Right atrium auricular region (tissue), 2 donors: ENCODE data around the gene VAMP8. TPM values are rescaled to one million over a fixed set of nuclear protein-coding genes. Genes with fewer than 3 reads are reported as not detected.

Experiments used
- DNase-seq: peaks from one replicate; pipeline ENCODE4 v3.0.0-alpha.2; 2019; ENCODE audit warnings: low spot score
- H3K27ac ChIP-seq, 2 donors: fragments of 200-600 bp; sonication (generic); 1 replicate in 1 of 2; 2 replicates in 1 of 2; pipeline ENCODE4 v1.5.1; 2016 to 2019
- H3K27me3 ChIP-seq, 2 donors: fragments of 200-600 bp; sonication (generic); one replicate each; pipeline versions ENCODE4 v1.5.1 to v1.6.0; 2017 to 2019
- H3K36me3 ChIP-seq: fragments of 200-600 bp; sonication (generic); one replicate; pipeline ENCODE4 v1.5.1; 2016
- H3K4me1 ChIP-seq, 2 donors: fragments of 200-600 bp; sonication (generic); one replicate each; pipeline versions ENCODE4 v1.5.1 to v1.6.0; 2017 to 2019
- H3K4me3 ChIP-seq, 2 donors: fragments of 200-600 bp; sonication (generic); 1 replicate in 1 of 2; 2 replicates in 1 of 2; pipeline ENCODE4 v1.5.1; 2017 to 2019; ENCODE audit warnings: mild to moderate bottlenecking in 1 of 2, moderate library complexity in 1 of 2
- H3K9me3 ChIP-seq, 2 donors: fragments of 200-600 bp; sonication (generic); one replicate each; pipeline ENCODE4 v1.5.1; 2019
- total RNA-seq, 2 donors: library from RNA; depleted of rRNA; stranded (reverse); fragments of >200 nt; gene quantifications; one replicate each; pipeline ENCODE4 v1.1.0, GENCODE V29; 2016
- TF ChIP-seq, protein P1 (sequence below), 2 donors: fragments of 200-600 bp; sonication (generic); IDR thresholded peaks; one replicate each; pipeline ENCODE4 v1.5.1; 2019; ENCODE audit warnings: antibody characterized with exemption in 2 of 2

Gene VAMP8
- total RNA-seq, result 10 to 100 TPM; 11.9 to 26.1 TPM

DNA sequence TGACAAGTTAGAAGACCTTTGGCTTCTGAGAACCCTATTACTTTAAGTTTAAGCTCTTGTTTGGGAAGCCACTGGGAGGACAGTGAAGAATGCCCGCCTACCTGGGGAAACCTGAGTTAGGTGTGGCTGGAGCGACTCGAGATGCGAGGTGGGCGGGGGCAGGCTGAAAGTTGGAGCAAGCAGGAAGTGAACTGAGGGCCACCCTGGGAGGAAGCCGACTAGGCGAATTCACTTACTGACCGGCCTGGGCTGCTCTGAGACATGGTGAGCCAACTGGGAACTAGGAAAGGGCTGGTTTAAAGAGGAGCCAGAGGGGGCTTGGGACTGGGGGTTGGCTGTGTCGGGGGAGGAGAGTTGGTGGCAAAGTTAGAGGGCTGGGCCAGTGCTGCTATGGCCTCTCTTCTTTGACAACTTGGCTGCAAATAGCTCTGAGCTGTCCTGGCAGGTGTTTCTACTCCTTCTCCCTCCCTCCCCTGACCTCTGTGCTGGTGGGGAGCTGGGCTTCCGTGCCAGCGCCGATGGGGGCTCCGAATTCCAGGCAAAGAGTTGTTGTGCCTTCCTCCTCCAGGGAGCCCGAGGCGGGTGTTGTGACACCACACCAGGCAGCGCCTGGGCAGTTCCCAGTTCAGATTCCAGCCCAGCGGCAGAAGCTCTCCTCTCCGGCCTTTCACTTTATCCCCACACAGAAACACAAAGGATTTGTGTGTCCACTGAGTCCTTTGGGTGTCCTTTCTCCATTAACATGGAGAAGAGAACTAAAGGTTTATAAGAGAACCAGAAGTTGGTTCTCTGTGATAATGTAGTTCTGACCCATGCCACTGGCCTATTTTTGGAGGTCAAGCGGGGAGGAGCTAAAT, at the start of gene VAMP8:
VAMP8 (plus strand) TSS at position 201 of the 857 bp plus-strand sequence; CDS start at position 262, 61 bp downstream.
- DNase-seq, result no peak
- peaks cover 0 to 32% of the 10 kb centered on the region in 2 donors for H3K4me1 ChIP-seq
- TF ChIP-seq, protein P1, sequence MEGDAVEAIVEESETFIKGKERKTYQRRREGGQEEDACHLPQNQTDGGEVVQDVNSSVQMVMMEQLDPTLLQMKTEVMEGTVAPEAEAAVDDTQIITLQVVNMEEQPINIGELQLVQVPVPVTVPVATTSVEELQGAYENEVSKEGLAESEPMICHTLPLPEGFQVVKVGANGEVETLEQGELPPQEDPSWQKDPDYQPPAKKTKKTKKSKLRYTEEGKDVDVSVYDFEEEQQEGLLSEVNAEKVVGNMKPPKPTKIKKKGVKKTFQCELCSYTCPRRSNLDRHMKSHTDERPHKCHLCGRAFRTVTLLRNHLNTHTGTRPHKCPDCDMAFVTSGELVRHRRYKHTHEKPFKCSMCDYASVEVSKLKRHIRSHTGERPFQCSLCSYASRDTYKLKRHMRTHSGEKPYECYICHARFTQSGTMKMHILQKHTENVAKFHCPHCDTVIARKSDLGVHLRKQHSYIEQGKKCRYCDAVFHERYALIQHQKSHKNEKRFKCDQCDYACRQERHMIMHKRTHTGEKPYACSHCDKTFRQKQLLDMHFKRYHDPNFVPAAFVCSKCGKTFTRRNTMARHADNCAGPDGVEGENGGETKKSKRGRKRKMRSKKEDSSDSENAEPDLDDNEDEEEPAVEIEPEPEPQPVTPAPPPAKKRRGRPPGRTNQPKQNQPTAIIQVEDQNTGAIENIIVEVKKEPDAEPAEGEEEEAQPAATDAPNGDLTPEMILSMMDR (IDR thresholded peaks at IDR 0.05), result no peak

DNA sequence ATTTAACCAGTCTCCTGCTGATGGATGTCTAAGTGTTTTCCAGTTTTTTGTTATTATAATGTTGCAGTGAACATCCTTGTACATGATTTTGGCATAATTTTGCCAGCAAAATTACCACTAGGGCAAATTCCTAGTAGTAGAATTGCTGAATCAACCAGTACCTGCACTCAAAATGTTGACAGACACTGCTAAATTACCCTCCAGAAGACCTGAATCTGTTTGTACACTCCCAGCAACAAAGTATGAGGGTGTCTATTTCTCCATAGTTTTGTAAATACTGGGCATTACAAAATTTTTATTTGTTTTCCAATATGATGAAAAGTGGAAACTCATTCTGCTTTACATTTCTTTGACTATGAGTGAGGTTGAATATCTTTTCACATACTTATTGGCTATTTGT, 49.6 kb upstream of the VAMP8 start:
- no peak for DNase-seq
- Histone ChIP-seq H3K4me3 (no peak overlapping the region), H3K27me3 (no peaks in the 10 kb centered on the region), H3K36me3 (no peaks in the 10 kb centered on the region), H3K9me3 (no peaks in the 10 kb centered on the region), H3K27ac (no peak overlapping the region), H3K4me1 (peaks cover 0 to 20% of the 10 kb centered on the region in 2 donors)
- TF ChIP-seq, protein P1 (IDR thresholded peaks at IDR 0.05), result no peak

More for the DNA sequence above, at the start of gene VAMP8:
- Histone ChIP-seq H3K9me3 (no peaks in the 10 kb centered on the region), H3K27me3 (no peaks in the 10 kb centered on the region), H3K4me3 (peak within 1 kb of the TSS in 1 of 2 donors; percentile 37), H3K27ac (peak within 1 kb of the TSS; percentile 80), H3K36me3 (no peaks in the 10 kb centered on the region)

DNA sequence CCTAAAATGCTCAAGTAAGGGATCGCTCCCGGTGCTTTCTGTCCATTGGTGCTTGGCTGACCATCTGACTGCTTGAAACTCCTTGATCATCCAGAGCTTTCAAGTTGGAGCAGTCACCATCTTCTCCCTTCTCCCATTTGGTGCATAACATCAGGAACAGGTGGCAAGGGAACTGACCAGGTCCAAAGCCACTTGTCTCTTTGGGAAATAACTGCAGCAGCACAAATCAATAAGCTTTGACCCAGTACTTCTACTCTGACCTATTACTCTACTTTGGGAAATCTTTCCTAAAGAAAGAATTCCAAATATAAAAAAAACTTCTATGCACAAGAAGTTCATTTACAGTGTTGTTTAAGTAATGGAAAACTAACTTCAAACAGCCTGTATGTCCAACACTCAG, 49.0 kb upstream of the VAMP8 start:
- DNase-seq, result no peak
- Histone ChIP-seq H3K9me3 (no peaks in the 10 kb centered on the region), H3K36me3 (no peaks in the 10 kb centered on the region), H3K27ac (no peak overlapping the region), H3K4me1 (peaks cover 0 to 20% of the 10 kb centered on the region in 2 donors), H3K27me3 (no peaks in the 10 kb centered on the region), H3K4me3 (no peak overlapping the region)
- TF ChIP-seq, protein P1 (IDR thresholded peaks at IDR 0.05), result no peak

DNA sequence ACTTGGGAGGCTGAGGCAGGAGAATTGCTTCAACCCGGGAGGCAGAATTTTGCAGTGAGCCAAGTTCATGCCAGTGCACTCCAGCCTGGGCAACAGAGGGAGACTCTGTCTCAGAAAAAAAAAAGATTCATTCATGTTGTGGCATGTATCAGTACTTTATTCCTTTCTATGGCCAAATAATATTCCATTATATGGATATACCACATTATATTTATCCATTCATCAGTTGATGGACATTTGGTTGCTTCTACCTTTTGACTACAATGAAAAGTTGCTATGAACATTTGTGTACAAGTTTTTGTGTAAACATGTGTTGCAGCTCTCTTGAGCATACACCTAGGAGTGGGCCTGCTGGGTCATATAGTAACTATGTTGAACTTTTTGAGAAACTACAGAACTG, 47.6 kb upstream of the VAMP8 start:
- H3K27me3 ChIP-seq, result no peaks in the 10 kb centered on the region
- no peak overlapping the region for H3K4me3 ChIP-seq
- H3K36me3 ChIP-seq, result no peaks in the 10 kb centered on the region
- TF ChIP-seq, protein P1 (IDR thresholded peaks at IDR 0.05), result no peak
- H3K9me3 ChIP-seq, result no peaks in the 10 kb centered on the region
- H3K4me1 ChIP-seq, result peaks cover 0 to 7% of the 10 kb centered on the region in 2 donors
- no peak overlapping the region for H3K27ac ChIP-seq
- DNase-seq, result no peak

DNA sequence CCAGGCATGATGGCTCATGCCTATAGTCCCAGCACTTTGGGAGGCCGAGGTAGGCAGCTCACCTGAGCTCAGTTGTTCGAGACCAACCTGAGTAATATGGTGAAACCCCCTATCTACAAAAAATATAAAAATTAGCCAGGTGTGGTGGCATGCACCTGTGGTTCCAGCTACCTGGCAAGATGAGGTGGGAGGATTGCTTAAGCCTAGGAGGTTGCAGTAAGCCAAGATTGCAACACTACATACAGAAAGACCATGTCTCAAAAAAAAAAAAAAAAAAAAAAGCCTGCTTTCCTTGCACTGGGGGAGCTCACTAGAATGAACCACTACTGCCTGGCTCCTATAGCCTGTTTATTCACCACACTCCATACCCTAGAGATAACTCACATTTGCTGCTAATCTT, 45.8 kb upstream of the VAMP8 start:
- Histone ChIP-seq H3K27me3 (no peaks in the 10 kb centered on the region), H3K27ac (no peak overlapping the region), H3K9me3 (no peaks in the 10 kb centered on the region), H3K36me3 (no peaks in the 10 kb centered on the region), H3K4me3 (no peak overlapping the region), H3K4me1 (no peaks in the 10 kb centered on the region)
- DNase-seq, result no peak
- TF ChIP-seq, protein P1 (IDR thresholded peaks at IDR 0.05), result no peak
